Stimulated activated CD8-positive, alpha-beta memory T cell treated with anti-CD3 and anti-CD28 coated beads, Interleukin-7, amount 100 ng/mL, for 24 hours (primary cell): Measurements from ENCODE around the gene EYS.
"Not testable (repeated sequence)": the region's sequence is repeated elsewhere in the genome, so short reads cannot be mapped to it uniquely, and the experiment has no call there.

Source experiments
- DNase-seq: peaks from one replicate; pipeline ENCODE4 v3.0.0-alpha.2; 2020; ENCODE audit warnings: low read depth

Gene EYS

GRCh38 chr6:64037427-64037826 is 1669.6 kb downstream of the EYS start:
- no peak for DNase-seq

GRCh38 chr6:64034910-64035655 is 1671.9 kb downstream of the EYS start:
- DNase-seq = no peak

GRCh38 chr6:64034291-64034690 is 1672.7 kb downstream of the EYS start:
- DNase-seq = no peak

- not testable (repeated sequence) for DNase-seq
Measured at GRCh38 chr6:64030950-64031618, 1675.9 kb downstream of the EYS start.

- no peak for DNase-seq
Measured at GRCh38 chr6:64023693-64024092, 1683.3 kb downstream of the EYS start.

- DNase-seq = no peak
Measured at GRCh38 chr6:64014595-64014994, 1692.4 kb downstream of the EYS start.

GRCh38 chr6:64013011-64013410 is 1694.0 kb downstream of the EYS start:
- no peak for DNase-seq

- DNase-seq = no peak
Measured at GRCh38 chr6:64012351-64013001, 1694.5 kb downstream of the EYS start.

GRCh38 chr6:64010666-64011065 is 1696.4 kb downstream of the EYS start:
- DNase-seq = no peak

GRCh38 chr6:64010010-64010409 is 1697.0 kb downstream of the EYS start:
- no peak for DNase-seq

- DNase-seq = no peak
Measured at GRCh38 chr6:64006246-64006645, 1700.8 kb downstream of the EYS start.

GRCh38 chr6:64000818-64001491 is 1706.1 kb downstream of the EYS start:
- DNase-seq = no peak

GRCh38 chr6:63999613-64000012 is 1707.4 kb downstream of the EYS start:
- no peak for DNase-seq

GRCh38 chr6:63998991-63999390 is 1708.0 kb downstream of the EYS start:
- no peak for DNase-seq

GRCh38 chr6:63997734-63998133 is 1709.3 kb downstream of the EYS start:
- DNase-seq = no peak

GRCh38 chr6:63997221-63997620 is 1709.8 kb downstream of the EYS start:
- no peak for DNase-seq

- no peak for DNase-seq
Measured at GRCh38 chr6:63985223-63985622, 1721.8 kb downstream of the EYS start.

GRCh38 chr6:63975699-63976098 is 1731.3 kb downstream of the EYS start:
- no peak for DNase-seq

- DNase-seq = no peak
Measured at GRCh38 chr6:63968650-63969049, 1738.4 kb downstream of the EYS start.

GRCh38 chr6:63964366-63964765 is 1742.7 kb downstream of the EYS start:
- no peak for DNase-seq

- no peak for DNase-seq
Measured at GRCh38 chr6:63963769-63964315, 1743.2 kb downstream of the EYS start.

GRCh38 chr6:63953336-63954021 is 1753.5 kb downstream of the EYS start:
- DNase-seq = not testable (repeated sequence)
